ENCODE measurements around the gene MICALL1. TPM values are rescaled to one million over a fixed set of nuclear protein-coding genes. Genes with fewer than 3 reads are reported as not detected.

MICALL1 gene
- total RNA-seq, 2 experiments from 2014 or later = 18.3 to 25.7 TPM

DNA sequence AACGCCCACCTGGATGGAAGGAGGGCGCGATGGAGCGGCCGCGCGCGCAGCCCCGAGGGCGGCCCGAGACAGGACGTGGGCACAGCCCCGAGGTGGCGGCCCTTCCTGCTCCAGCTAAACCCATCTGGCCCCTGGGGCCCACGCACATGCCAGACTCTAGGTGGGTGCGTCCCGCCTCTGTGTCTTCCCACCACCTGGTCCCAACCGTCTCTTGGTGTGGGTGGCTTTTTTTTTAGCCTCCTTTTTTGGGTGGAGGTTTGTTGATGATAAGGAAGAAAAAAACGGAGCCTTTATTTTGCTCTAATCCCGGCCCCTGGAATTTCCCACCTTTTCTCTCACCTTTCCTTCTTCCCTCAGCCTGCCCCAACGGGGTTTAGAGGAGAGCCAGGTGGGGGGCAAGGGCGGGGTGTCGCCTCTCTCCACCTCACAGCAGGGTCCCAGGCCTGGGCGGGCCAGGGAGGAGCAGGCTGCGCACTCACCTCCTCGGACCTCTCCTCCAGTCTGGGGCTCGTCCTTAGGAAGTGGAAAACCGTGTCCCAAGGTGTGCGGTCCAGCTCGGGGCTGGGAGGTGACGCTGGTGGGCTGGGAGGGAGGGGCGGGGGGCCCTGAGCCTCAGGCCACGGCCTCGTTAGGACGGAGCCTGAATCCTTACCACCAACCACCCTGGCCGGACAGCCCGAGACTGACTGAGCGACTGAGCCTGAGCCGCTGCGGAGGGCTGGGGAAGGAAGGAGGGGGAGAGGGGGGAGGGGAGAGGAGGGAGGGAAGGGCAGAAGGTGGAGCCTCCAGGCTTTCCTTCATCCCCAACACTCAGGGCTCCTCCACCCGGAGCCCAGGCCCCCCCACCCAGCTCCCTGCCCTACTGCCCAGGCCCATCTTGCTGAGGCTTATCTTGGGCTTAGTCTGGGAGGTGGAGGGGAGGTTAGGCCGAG lies 78.0 kb downstream of the MICALL1 start, which contains the start of gene SOX10:
SOX10 (minus strand) TSS at position 696 of the 932 bp plus-strand sequence. CDS start 771 bp downstream, outside the sequence.
- H3K79me2 ChIP-seq (ENCODE audit: insufficient read depth, low read depth, low read length) = no peaks in the 10 kb centered on the region
- H3K36me3 ChIP-seq (ENCODE audit: insufficient read depth, low read length) = no peaks in the 10 kb centered on the region
- ChIA-PET CTCF (ENCODE audit: unreplicated experiment) (no interaction called here), POLR2A (no interaction called here)
- intact Hi-C loops (cut with micrococcal nuclease; ENCODE audit: unreplicated experiment) = no loop called here
- no peak within 1 kb of the TSS for H3K4me2 ChIP-seq (ENCODE audit: low read length)
- DNase-seq (ENCODE audit: low spot score) = no peak
- H3K9me3 ChIP-seq (ENCODE audit: low read length) = no peaks in the 10 kb centered on the region
- no peaks in the 10 kb centered on the region for H4K20me1 ChIP-seq (ENCODE audit: insufficient read depth, low read length)
- no peak within 1 kb of the TSS for H3K4me3 ChIP-seq (ENCODE audit: low read depth, low read length, poor library complexity, severe bottlenecking)
- TF ChIP-seq EZH2phosphoT487 (IDR thresholded peaks at IDR 0.05; ENCODE audit: borderline replicate concordance, low read depth, low read length) = no peak
- TF ChIP-seq, protein P1, sequence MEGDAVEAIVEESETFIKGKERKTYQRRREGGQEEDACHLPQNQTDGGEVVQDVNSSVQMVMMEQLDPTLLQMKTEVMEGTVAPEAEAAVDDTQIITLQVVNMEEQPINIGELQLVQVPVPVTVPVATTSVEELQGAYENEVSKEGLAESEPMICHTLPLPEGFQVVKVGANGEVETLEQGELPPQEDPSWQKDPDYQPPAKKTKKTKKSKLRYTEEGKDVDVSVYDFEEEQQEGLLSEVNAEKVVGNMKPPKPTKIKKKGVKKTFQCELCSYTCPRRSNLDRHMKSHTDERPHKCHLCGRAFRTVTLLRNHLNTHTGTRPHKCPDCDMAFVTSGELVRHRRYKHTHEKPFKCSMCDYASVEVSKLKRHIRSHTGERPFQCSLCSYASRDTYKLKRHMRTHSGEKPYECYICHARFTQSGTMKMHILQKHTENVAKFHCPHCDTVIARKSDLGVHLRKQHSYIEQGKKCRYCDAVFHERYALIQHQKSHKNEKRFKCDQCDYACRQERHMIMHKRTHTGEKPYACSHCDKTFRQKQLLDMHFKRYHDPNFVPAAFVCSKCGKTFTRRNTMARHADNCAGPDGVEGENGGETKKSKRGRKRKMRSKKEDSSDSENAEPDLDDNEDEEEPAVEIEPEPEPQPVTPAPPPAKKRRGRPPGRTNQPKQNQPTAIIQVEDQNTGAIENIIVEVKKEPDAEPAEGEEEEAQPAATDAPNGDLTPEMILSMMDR (conservative IDR thresholded peaks at IDR 0.05; ENCODE audit: low read length) = no peak
- H3K9me2 ChIP-seq (ENCODE audit: insufficient read depth, low read length) = no peaks in the 10 kb centered on the region
- BruUV-seq (replicated peaks) = no TSS peak
- no peak within 1 kb of the TSS for H2AFZ ChIP-seq (ENCODE audit: low read length)
- no peak within 1 kb of the TSS for H3K27ac ChIP-seq (ENCODE audit: low read depth, low read length, poor library complexity, severe bottlenecking)
- H3K4me1 ChIP-seq (ENCODE audit: insufficient read depth, low read length, poor library complexity, severe bottlenecking) = no peaks in the 10 kb centered on the region

DNA sequence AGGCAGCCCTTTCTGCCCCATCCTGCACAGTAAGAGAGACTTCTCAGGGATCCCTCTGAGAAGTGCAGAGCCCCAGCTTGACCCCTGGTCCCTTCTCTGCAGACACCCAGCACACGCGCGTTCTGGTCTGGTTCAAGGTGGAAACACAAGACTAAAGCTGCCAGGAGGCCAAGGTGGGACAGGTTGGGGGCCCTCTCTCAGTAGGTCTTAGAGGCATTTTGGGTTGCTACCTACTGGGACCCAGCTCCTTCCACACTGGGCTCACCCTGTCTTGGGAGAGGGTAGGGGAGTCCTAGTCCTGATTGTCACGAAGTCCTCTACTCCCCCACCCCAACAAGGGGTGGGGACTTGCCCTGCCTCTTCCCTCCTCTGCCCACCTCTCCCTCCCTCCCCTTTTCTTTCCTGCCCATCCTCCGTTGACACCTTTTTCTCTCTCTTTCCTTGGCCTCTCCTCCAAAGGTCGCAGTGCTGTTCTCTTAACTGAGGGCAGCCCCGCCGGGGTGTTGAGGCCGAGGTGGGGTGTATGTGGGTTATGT lies 79.0 kb downstream of the MICALL1 start:
- no peaks in the 10 kb centered on the region for H3K9me2 ChIP-seq (ENCODE audit: insufficient read depth, low read length)
- intact Hi-C loops (cut with micrococcal nuclease; ENCODE audit: unreplicated experiment) = no loop called here
- ChIA-PET POLR2A (interaction anchor here (0.5 kb wide), 1 partner anchor 474 kb away, joined by 6 read pairs; no protein-coding TSS in a partner anchor), CTCF (ENCODE audit: unreplicated experiment) (interaction anchor here (0.6 kb wide), 1 partner anchor 21 kb away, joined by 3 read pairs; no protein-coding TSS in a partner anchor)
- H3K4me3 ChIP-seq (ENCODE audit: low read depth, low read length, poor library complexity, severe bottlenecking) = no peak overlapping the region
- H3K36me3 ChIP-seq (ENCODE audit: insufficient read depth, low read length) = no peaks in the 10 kb centered on the region
- TF ChIP-seq, protein P1 (conservative IDR thresholded peaks at IDR 0.05; ENCODE audit: low read length) = no peak
- TF ChIP-seq EZH2phosphoT487 (IDR thresholded peaks at IDR 0.05; ENCODE audit: borderline replicate concordance, low read depth, low read length) = no peak
- DNase-seq (ENCODE audit: low spot score) = no peak
- H3K4me2 ChIP-seq (ENCODE audit: low read length) = no peak overlapping the region
- no TSS peak for BruUV-seq (replicated peaks)
- no peaks in the 10 kb centered on the region for H3K9me3 ChIP-seq (ENCODE audit: low read length)
- no peak overlapping the region for H3K27ac ChIP-seq (ENCODE audit: low read depth, low read length, poor library complexity, severe bottlenecking)
- no peaks in the 10 kb centered on the region for H3K4me1 ChIP-seq (ENCODE audit: insufficient read depth, low read length, poor library complexity, severe bottlenecking)
- no peaks in the 10 kb centered on the region for H4K20me1 ChIP-seq (ENCODE audit: insufficient read depth, low read length)
- no peaks in the 10 kb centered on the region for H3K79me2 ChIP-seq (ENCODE audit: insufficient read depth, low read depth, low read length)
- H2AFZ ChIP-seq (ENCODE audit: low read length) = no peak overlapping the region

All from OCI-LY7 (cell line).